HG02571 (cell line): Measurements from ENCODE around the gene PRPSAP2.

Experiments used
- ATAC-seq: cut with Tn5 transposase; IDR thresholded peaks from one replicate; pipeline ENCODE4 v1.9.1; 2021; ENCODE audit warnings: mild to moderate bottlenecking, moderate library complexity; ENCODE audit not compliant: unreplicated experiment

PRPSAP2 gene

DNA sequence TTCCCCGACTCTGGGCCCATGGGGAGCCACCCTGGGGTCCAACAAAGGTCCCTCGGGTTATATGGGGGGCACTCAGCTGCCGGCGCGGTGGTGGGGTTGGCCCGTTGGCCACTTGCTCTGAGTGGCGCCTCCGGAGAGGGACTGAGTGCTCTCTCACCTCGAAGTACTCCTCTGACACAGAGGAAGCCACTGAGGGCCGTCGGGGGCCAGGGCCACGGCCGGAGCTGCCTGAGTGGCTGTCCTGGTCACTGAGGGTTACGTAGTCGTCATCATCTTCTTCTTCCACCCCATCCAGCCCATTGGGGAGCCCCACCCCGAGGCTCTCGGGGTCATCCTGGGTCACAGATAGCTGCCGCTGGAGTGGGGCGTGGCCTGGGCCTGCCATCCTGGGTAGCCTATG lies 119.7 kb downstream of the PRPSAP2 start:
- ATAC-seq = no peak

DNA sequence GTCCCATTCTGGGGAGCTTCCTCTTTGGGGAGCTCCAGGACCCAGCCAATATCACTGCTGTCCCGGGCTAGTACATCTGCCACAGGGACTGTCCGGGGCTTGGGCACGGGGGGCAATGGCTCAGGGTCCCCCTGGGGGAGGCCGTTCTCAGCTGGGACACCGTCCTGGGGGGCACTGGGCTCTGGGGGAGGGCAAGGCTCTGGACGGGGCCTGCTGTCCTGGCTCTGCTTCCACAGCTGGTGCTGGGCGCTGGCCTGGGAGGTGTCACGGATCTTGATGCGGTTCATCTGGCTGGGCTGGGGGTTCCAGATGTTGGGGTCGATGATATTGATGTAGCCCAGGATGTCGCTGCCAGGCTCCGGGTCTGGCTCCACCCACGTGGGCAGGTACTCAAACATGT lies 120.1 kb downstream of the PRPSAP2 start:
- no peak for ATAC-seq

DNA sequence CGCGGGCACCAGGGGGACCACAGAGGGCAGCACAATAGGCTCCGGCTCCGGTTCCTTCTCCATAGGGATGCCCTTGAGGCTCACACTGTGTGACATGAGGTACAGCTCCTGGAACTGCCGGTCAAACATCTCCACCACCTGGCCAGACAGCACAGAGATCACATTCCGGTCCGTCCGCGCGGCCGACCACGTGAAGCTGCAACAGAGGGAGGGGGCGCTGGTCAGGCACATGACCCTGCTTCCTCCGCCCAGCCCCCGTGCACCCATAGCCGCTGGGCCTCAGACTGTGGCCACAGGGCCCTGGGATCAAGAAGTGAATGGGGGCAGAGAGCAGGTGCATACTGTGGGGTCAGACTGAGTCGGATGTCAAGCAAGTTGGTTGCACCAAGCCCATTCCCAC lies 120.7 kb downstream of the PRPSAP2 start:
- no peak for ATAC-seq
